Measurements from ENCODE around the gene ATG2A.

GRCh38 chr11:64910451-64911093, 6.4 kb downstream of the ATG2A start:
- TF ChIP-seq CTCF (IDR thresholded peaks at IDR 0.05) (no peak), POLR2A (IDR thresholded peaks at IDR 0.05) (no peak)

All from adrenal gland (tissue), 5 donors.